NCI-H2029 treated with DMSO at 0.1 percent for 48 hours (cell line): ENCODE measurements around the gene IFNLR1.

ENCODE experiments used
- DNase-seq: peaks from one replicate; lab custom pipeline; 2025; lab: John Stamatoyannopoulos, UW

IFNLR1 gene

DNA sequence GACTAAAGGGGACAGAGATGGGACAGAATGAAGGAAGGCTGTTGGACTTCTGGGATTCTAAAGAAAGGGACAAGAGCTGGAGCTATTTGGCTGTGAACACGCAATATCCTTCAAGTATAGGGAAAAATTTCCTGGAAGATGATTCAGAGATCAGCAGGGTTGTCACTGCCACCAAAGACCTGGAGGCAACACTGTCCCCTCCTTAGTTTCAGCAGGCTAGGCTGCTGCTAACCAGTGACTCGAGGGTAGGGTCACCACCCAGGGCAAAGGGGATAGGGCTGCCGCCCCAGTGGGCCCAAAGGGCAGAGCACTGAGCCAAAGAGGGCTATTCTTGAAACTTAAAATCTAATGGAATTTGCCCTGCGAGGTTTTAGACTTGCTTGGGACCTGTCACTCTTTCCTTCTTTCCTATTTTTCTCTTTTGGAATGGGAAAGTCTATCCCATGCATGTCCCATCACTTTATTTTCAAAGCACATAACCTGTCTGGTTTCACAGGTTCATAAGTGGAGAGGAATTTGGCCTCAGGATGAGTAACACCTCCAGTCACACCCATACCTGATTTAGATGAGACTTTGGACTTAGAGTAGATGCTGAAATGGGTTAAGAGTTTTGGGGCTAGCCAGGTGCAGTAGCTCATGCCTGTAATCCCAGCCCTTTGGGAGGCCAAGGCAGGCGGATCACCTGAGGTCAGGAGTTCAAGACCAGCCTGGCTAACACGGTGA, 11.9 kb downstream of the IFNLR1 start:
- DNase-seq: no peak

DNA sequence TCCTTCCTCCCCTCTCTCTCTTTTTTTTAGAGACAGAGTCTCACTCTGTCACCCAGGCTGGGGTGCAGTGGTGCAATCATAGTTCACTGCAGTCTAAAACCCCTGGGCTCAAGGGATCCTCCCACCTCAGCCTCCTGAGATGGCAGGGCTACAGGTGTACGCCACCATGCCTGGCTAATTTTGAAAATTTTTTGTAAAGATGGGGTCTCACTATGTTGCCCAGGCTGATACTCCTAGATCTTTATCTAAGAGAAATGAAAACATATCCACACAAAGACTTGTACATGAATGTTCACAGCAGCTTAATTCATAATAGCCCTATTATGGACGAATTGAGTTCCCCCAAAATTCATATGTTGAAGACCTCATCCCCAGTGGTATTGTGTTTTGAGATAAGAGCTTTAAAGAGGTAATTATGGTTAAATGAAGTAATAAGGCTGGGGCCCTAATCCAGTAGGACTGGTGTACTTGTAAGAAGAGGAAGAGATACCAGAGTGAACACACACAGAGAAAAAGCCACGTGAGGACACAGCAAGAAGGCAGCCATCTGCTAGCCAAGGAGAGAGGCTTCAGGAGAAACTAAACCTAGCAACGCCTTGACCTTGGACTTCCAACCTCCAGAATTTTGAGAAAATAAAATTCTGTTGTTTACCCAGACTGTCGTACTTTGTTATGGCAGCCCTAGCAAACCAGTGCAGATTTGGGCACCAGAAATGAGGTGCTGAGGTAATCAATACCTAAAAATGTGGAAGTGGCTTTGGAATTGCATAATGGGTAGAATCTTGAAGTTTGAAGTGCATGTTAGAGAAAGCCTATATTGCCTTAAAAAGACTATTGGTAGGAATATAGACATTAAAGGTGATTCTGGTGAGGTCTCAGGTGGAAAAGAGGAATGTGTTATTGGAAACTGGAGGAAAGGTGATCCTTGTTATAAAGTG, 13.2 kb downstream of the IFNLR1 start:
- DNase-seq: no peak

DNA sequence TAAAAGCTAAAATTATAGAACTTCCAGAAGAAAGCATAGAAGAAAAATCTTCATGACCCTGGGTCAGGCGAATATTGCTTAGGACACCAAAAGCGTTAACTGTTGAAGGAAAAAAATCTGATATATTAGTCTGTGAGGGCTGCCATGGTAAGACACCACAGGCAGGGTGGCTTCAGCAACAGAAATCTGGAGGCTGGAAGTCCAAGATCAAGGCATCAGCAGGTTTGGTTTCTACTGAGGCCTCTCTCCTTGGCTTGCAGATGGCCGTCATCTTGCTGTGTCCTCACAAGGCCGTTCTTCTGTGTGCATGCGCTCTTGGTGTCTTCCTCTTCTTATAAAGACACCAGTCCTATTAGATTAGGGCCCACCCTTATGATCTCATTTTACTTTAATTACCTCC, 14.5 kb downstream of the IFNLR1 start:
- no peak for DNase-seq

DNA sequence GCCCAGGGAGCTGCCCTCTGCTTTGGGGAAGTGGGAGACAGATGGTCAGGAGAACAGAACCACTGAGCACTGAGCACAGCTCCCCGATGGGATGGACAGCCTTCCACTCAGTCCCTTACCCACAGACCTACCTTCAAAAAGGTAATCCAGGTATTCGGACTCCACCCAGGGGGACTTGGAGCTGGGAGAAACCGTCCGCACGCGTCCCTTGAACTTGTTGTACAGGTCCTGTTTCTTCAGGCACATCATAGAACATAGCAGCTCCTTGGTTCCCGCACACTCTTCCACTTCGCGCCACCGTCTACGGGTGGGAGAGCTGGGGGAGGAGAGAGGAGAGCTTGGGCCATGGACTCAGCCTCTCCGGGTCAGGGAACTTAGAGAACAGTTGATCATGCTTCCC, 17.8 kb downstream of the IFNLR1 start:
- no peak for DNase-seq

DNA sequence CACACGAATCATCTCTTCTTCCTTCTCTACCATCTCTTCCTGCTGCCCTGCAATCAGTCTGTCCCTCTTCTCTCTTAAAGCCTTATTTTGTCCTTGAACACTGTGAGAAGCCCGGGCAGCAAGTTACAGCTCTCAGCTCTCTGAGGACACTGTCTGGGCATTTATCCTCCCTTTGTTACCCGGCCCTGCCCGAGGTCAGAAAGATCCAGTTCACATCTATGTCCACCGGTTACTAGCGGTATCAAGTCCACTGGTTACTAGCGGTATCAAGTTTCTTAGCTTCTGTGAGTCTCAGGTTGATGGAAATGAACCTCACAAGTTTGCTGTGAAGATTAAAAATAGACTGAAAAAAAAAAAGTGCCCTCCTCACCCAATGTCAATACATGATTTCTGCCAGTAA, 18.8 kb downstream of the IFNLR1 start:
- no peak for DNase-seq

DNA sequence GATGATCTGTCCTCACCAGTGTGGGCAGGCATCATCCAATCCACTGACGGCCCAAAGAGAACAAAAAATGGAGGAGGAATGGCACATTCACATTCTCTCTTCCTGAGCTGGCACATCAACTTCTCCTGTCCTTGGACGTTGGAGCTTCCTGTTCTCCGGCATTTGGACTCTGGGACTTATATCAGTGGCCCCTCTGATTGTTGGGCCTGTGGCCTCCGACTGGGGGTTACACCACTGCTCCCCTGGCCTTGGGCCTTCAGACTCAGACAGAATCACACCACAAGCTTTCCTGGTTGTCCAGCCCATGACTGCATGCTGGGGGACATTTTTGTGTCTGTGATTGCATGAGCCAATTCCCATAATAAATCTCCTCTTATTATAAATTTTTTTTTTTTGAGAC, 20.1 kb downstream of the IFNLR1 start:
- no peak for DNase-seq

DNA sequence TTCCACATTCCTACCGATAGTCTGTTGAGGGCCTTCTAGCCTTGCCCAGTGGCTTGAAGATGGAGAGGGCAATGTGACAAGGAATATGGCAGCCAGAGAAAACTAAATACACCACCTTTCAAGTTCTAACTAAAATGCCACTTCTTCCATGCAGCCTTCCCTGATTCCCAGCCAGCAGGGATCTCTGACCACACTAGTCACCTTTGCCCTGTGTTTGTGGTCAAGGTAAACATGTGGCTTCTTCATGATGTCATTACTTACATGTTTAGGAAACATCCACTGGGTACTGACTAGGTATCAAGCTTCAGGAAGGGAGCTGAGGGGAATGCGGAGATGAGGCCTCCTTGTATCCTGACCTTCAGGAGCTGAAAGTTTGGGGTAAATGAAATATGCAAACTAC, 21.6 kb downstream of the IFNLR1 start:
- no peak for DNase-seq

DNA sequence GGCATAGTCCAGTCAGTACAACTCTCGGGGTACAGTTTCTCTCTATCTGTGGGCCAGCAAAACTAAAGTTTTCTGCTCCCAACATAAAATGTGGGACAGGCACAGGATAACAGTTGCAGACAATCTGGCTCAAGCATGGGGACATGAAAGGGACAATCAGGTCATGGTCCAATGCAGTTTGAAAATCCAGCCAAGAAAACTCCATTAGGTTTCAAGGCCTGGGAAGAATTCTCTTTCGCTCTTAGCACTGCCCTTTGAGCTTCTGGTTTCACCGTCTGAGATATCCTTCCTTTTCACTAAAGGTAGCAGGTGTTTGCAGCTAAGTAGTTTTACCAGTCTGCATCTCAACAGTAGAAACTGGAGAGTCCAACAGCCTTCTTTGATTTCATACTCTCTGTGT, 23.1 kb downstream of the IFNLR1 start:
- DNase-seq: no peak

DNA sequence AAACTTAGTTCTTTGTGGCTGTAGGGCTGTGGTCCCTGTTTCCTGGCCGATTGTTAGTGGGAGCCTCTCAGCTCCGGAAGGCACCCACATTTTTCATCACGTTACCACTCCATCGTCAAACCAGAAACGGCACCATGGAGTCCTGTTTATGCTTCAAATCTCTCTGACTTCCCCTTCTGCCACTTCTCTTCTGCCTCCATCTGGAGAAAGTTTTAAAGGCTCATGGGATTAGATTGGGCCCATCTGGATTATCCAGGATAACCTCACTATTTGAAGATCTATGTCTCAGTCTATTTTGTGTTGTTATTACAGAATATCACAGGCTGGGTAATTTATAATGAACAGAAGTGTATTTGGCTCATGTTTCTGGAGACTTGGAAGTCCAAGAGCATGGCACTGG, 24.9 kb downstream of the IFNLR1 start:
- no peak for DNase-seq

DNA sequence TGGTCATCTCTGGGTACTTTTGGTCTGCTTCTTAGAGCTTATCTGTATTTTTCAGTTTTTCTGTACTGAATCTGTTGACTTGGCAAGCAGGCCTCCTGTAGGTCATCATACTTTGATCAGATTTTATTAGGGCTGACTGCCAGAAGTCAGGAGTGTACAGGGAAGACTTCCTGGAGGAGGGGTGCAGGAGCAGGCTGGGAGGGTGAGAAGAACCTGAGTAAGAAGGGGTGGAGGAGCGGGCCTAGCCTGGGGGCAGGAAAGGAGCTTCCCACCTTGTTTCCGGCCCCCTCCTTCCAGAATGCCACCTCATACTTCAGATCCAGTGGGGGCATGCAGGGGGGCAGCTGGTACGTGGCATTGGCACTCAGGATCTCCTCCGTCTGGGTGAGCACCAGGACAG, 25.8 kb downstream of the IFNLR1 start:
- no peak for DNase-seq

DNA sequence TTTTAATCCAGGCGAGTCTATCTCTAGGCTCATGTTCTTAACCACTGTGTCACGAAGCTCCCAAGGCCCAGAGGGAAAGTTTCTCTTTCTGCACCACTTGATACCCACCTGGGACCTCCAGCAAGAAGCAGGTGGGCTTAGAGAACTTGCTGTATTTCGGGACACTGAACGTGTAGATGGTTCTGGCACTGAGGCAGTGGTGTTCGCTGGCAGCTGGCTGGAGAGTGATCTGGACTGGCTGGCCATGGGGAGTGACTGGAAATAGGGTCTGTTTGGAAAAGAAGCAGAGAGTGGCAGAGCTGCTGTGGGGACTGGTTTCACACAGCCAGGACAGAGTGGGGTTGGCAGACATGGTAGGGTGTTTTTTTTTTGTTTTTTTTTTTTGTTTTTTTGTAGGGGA, 27.7 kb downstream of the IFNLR1 start:
- no peak for DNase-seq

DNA sequence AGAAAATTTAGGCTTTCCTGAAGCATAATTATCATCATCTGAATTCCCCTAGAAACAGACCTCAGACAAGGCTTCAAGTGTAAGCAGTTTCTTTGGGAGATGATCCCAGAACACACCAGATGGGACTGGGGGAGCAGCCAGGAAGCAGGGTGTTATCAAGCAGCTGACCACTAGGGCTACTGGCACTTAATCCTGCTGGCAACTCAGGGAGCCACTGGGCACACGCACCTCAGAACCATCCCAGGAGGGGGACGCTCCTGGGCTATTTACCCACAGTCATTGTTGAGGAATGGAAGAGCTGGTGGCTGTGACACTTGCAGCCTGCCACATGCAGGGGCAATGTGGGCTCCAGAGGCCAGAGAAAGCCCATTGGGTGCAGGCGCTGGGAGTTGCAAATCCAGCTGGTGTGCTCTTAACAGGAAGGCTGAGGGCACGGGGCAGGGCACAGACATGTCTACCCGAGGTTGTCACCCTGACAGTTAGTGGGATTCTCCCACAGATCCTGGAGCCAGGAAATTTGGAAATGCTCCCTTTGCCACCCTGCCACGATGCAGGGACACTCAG, 29.1 kb downstream of the IFNLR1 start:
- no peak for DNase-seq

DNA sequence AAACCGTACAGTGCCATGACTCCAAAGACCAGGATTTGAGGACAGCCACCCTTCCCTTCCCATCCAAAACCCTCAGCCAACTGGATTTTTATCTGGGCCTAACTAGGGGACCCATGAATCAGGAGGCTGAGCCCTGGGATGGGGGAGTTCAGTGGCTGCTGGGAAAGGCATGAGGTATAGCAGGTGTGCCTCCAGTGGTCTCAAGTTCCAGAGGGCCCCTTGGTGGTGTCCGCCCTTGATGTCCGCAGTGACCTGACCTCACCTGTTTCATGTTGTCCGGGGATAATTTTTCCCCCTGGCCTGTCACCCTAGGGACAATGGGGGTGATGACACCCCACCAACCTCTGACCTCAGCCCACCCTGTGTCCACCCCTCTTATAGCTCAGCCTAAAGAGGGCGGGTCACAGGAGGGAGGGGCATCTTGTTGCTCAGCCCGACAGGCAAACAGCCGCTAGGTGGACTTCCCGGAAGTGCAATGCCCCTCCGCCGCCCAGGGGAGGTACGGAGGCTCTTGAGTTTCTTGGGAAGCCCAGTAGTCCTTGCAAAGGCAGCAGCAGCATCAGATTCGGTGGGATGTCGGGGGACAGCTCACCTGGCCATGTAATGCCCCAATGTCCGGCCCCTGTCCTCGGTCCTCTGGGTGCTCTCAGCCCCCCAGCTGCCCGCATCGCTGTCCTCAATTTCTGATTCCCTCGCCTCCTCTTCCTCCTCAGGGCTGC, 30.4 kb downstream of the IFNLR1 start:
- no peak for DNase-seq

DNA sequence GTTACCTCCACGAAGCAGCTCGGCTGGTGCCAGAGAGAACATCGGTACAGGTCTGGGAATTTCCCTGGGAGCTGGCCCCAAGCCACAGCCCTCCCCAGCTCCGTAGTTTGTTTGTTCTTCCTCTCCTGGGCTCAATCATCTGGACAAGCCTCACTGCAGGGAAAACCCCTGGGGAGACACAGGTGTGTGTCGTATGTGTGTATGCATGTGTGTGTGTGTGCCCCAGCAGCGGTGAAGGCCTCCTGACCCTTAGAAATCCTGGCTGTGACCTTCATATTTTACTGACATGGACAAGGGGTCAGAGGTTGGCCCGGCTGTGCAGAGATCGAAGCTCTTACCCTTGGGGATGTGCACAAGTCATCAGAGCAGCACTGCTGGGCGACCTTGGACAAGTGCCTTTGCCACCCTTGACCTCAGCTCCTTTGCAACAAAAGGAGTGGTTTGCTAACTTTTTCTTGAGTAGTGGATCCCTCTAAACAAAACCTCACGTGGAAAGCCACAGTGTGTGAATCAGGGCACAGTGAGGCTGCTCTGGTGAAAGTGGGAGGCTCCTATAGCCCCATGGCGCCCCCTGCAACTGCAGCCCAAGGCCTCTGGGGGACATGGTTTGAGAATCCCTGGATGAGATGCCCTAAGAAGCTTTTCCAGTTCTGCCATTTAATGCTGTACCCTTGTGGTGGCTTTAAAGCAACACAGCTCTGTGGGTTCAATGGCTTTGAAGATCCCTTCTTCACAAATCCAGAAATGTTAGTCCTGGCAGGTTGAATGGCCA, 31.9 kb downstream of the IFNLR1 start:
- peak; percentile 16 for DNase-seq

DNA sequence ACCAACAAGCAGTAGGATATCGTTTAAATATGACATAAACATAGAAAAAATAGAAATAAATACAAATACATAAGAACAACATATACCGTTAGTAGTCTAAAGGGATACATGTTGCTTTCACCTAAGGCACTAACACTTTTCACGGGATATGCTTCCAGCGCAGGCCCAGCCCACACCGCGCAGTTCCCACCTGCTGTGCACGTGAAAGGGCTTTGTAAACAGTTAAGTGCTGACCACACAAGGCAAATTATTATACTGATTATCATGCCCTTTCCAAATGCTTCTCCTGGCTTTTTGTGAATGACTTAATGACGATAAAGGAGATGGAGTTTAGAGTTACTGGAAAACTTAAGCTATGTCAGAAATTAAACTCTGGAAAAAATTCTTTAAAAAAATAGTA, 32.9 kb downstream of the IFNLR1 start:
- DNase-seq: no peak

DNA sequence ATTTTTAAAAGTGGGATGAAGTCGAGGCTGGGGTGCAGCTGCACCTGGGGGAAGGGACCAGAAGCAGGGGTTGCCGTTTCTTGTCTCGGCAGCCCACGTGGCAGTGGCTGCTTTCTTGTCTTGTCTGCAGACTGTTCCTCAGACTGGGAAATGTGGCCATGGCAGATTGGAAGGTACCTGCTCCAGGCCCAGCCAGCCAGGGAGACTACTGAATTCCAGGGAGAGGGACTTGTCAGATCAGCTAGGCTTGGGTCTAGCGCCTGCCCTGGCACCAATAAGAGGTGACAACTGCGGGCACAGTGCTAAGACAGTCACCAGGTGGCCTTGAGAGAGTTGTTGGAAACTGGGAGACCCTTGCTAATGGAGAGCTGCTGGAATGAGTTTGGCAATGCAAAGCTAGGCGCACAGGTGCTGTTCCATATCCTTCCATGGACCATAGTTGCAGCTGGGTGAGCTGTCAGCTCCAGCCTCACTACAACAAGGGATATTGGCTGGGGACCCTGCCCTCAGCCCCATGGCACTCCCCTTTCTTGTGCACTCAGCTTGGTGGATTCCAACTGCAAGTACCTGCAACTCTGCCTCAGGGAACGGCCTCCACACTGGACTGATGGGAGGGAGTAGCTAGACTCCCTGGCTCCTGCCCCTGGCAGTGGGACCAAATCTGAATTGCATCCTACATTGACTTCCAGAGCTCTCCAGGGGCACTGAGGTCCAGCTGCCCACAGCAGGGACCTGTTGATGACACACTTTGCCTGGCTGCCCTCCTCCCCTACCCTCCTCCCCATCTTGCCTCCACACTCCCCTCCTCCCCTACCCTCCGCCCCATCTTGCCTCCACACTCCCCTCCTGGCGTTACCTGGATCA, 34.2 kb downstream of the IFNLR1 start:
- no peak for DNase-seq

DNA sequence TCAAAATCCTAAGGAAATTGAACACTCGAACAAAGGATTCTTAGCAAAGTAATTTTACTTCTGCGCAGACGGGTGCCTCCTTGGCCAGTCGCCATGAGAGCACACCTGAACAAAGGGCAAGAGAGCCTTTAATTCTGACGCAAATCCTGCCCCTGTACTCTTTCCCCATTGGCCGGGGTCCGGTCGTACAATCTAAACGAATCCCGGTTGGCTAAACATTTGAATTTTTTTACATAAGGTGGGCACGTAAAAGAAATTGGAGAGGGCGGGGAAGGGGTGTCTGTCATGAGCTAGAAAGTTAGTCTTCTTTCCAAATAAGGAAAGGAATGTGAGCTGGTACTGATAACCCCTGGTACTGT, 35.9 kb downstream of the IFNLR1 start:
- no peak for DNase-seq

DNA sequence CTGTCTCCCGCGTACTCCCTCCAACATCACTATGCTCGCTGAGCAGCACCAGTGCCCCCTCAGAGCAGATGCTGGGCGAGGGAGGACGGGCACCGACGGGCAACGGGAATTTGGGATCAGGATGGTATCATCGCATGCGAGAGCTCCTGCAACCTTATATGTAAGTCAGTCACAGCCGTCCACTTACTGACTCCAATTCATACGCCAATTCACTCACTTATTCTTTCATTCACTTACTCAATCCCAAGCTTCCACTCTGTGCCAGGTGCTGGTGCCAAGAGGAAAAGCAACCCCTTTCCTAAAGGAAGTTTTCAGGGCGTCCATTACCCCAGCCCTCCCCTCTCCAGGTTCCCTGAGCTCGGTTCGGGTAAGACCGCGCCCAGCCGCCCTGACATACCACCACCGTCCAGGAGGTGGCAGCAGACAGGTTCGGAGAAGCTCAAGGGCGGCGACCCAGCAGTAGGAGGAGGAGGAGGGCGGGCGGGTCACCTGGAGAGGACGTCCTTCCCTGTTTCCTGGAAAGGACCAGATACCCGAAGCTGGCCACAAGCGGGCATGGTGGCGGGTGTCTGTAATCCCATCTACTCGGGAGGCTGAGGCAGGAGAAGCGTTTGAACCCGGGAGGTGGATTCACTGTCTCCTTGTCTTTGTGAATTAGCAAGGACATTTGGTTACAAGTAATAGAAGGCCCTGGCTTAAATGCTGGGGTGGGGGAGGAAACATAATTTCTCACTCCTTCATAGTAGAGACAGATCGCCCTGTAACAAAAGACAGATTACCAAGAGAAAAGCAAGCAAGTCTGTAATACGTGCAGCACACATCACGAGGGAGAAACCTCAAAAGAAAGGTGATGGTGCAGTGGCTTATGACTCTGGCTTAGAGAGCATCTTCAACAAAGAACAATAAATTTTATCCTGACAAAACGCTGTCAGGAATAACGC, 36.6 kb downstream of the IFNLR1 start:
- DNase-seq: peak; percentile 73

DNA sequence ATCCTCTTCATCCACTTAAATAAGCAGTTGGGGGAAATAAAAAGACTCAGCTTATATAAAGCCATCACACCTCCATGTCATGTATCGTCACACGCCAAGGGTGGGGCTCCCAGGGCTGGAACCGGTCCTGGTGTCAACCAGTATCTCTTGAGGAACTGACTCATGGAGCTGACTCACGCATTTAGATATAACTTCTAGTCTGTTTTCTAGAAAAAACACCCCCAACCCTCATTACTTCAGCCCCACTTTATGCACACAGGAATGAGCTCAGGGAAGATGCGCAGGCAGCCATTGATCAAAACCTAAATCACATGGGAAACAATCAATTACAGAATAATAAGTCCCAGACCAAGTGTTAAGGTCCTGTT, 37.2 kb downstream of the IFNLR1 start:
- no peak for DNase-seq

DNA sequence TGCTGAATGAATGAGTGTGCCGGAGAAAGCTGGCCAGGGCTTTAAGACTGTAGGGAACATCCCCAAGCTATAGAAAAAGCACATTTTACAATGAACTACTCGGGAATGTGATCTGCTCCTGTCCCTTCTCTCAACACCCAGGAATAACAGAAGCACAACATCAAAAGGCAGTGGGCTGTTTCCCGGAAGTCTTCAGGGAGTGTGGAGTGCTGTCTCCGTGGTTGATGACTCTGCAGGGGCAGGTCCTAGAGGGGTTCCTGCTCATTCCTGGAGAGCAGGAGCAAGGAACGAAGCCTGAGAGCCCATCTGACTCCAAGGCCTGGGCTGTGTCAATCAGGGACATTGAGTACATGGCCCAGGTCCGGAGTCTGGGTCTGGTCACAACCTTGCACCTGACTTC, 39.3 kb downstream of the IFNLR1 start:
- DNase-seq: no peak
